Stimulated activated memory B cell treated with anti-CD40 and anti-IgM and Interleukin-4, amounts not matched to agents 10 μg/mL and 1 μg/mL and 100 μg/mL, for 72 hours (primary cell): ENCODE results near the gene MPLKIP.
A peak's percentile ranks its signal among the peaks of the same experiment; 100 is the strongest.
"Not testable (repeated sequence)": the region's sequence is repeated elsewhere in the genome, so short reads cannot be mapped to it uniquely, and the experiment has no call there.

Source experiments
- ATAC-seq: fragments of 150-1000 bp; cut with Tn5 transposase; 2 replicates; pipeline ENCODE4 v1.10.0; 2021
- H3K27ac Mint-ChIP-seq: one replicate; pipeline ENCODE4 v1.8.0; 2022; ENCODE audit warnings: mild to moderate bottlenecking, mixed read lengths
- H3K27me3 Mint-ChIP-seq: one replicate; pipeline ENCODE4 v1.8.0; 2022; ENCODE audit warnings: mixed read lengths
- H3K36me3 Mint-ChIP-seq: one replicate; pipeline ENCODE4 v1.8.0; 2022; ENCODE audit warnings: mixed read lengths
- H3K4me1 Mint-ChIP-seq: one replicate; pipeline ENCODE4 v1.8.0; 2022; ENCODE audit warnings: mixed read lengths
- H3K4me3 Mint-ChIP-seq: one replicate; pipeline ENCODE4 v1.8.0; 2022; ENCODE audit warnings: mild to moderate bottlenecking, moderate library complexity, mixed read lengths
- H3K9me3 Mint-ChIP-seq: one replicate; pipeline ENCODE4 v1.8.0; 2022; ENCODE audit warnings: mixed read lengths

Gene MPLKIP

DNA sequence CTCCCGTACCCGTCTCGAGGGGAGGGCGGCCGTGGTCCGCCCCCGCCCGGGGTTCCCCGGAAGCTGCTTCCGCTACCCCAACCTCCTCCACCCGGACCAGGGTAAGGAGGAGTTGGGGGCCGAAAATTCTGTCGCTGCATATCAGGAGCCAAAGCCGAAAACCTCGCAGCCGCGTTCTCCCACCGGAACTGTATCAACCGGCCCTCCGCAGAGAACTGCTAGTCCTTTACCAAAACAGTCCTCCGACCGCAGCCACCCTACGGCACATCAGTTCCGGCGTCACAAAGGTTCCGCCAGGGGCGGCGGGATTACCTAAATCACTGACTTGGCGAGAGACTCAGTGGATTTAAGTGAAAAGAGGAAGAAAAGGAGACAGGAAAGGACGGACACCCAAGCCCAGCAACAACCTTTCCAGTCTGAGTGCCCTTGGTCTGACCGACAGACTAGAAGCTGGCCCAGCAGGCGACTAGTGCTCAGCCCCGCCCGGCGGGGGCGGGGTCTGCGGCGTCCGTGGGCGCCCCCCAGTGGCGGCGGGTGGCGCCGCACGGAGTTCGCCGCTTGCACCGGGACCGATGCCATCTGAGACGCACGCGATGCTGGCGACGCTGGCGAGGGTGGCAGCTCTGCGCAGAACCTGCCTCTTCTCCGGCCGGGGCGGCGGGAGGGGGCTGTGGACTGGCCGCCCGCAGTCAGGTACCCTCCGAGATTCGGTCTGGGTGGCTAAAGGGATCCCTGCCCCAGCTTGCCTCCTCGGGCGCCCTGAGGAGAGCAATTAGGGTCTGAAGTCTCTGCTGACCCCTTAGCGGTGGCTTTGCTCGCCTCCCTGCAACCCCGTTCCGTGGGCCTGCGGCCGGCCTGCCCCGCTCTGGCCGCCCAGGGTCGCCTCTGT, at the start of gene MPLKIP, which contains the start of gene SUGCT:
TSS of gene MPLKIP (minus strand) at position 195 of the 889 bp plus-strand sequence. CDS start at position 140, 55 bp downstream.
TSS of gene SUGCT (plus strand) at position 578 of the 889 bp plus-strand sequence.
- Mint-ChIP-seq H3K4me1 (peaks cover 31% of the 10 kb centered on the region), H3K27me3 (no peaks in the 10 kb centered on the region), H3K4me3 (peak within 1 kb of the TSS; percentile 95), H3K27ac (peak within 1 kb of the TSS; percentile 94), H3K9me3 (no peaks in the 10 kb centered on the region), H3K36me3 (no peaks in the 10 kb centered on the region)
- peak; percentile 96 for ATAC-seq

DNA sequence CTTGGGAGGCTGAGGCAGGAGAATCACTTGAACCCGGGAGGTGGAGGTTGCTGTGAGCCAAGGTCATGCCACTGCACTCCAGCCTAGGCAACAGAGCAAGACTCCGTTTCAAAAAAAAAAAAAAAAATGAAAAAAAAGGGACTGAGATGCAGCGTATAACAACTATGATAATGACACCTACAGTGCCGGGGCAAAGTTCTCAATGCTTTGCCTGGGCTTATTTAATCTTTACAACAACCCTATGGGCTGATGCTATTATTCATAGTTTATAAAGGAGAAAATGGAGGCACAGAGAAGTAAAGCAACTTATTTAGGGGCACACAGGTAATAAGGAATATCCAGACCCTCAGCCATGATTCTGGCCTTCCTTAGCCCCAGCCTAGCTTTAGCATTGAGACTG, 48.0 kb upstream of the MPLKIP start:
- Mint-ChIP-seq H3K4me3 (no peak overlapping the region), H3K36me3 (no peaks in the 10 kb centered on the region), H3K27me3 (no peaks in the 10 kb centered on the region), H3K27ac (no peak overlapping the region), H3K4me1 (no peaks in the 10 kb centered on the region), H3K9me3 (no peaks in the 10 kb centered on the region)
- ATAC-seq: no peak

DNA sequence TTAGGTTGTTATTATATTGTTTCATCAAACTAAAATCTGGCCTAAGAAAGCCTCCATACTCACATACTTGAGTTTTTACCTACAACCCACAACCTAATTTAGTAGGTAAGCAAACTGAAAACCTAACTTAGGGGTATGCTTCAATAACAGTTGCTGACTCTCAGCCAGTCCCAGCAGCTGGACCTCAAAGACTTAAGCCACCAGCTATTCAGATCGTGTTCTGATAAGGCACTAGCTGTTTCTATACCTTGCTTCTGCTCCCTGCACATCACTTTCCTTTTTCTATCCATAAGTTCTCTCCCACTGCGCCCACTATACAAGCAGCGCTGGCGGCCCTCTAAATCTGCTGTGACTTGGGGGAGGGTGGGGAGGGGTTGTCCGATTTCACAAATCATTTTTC, 42.6 kb upstream of the MPLKIP start:
- Mint-ChIP-seq H3K36me3 (no peaks in the 10 kb centered on the region), H3K4me3 (no peak overlapping the region), H3K27me3 (no peaks in the 10 kb centered on the region), H3K4me1 (no peaks in the 10 kb centered on the region), H3K9me3 (no peaks in the 10 kb centered on the region), H3K27ac (no peak overlapping the region)
- no peak for ATAC-seq

DNA sequence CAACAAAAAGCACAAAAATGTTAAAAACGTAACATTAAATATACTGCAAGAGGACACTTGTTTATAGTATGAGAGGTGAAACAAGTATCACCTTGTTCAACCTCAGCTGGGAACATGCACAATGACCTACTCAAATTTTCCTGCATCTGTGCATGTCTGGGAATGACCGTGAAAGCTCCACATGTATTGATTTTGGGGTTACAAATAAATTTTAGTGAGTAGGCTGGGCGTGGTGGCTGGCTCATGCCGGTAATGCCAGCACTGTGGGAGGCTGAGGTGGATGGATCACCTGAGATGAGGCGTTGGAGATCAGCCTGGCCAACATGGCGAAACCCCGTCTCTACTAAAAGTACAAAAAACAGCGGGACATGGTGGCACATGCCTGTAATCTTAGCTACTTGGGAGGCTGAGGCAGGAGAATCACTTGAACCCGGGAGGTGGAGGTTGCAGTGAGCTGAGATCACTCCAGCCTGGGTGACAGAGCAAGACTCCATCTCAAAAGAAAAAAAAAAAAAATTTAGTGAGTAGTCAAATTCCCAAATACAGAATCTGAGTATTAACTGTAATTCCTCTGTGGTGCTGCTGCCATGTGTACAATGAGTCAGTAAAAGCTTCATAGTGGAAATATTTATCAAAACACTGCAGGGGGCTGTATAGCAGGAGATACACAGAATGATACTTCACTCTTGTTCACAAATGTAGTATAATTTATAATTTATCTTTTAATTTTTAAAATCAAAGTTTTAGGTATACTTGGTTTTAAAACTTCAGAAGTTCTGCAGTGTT, 41.5 kb upstream of the MPLKIP start:
- no peaks in the 10 kb centered on the region for H3K4me1 Mint-ChIP-seq
- no peak overlapping the region for H3K4me3 Mint-ChIP-seq
- no peak overlapping the region for H3K27ac Mint-ChIP-seq
- H3K36me3 Mint-ChIP-seq: no peaks in the 10 kb centered on the region
- no peaks in the 10 kb centered on the region for H3K9me3 Mint-ChIP-seq
- no peaks in the 10 kb centered on the region for H3K27me3 Mint-ChIP-seq
- no peak for ATAC-seq

DNA sequence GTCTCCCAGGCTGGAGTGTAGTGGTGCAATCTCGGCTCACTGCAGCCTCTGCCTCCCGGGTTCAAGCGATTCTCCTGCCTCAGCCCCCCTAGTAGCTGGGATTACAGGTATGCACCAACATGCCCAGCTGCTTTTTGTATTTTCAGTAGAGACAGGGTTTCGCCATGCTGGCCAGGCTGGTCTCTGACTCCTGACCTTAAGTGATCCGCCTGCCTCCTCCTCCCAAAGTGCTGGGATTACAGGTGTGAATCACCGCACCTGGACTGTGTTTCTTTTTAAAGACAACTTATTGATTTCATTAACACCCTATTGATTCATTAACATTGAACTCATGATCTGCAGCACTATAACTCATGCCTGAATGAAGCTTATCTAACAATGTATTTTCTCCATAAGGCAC, 40.8 kb upstream of the MPLKIP start:
- H3K4me1 Mint-ChIP-seq, H3K4me3 Mint-ChIP-seq, H3K27me3 Mint-ChIP-seq, ATAC-seq, H3K27ac Mint-ChIP-seq, H3K36me3 Mint-ChIP-seq, H3K9me3 Mint-ChIP-seq: not testable (repeated sequence)

DNA sequence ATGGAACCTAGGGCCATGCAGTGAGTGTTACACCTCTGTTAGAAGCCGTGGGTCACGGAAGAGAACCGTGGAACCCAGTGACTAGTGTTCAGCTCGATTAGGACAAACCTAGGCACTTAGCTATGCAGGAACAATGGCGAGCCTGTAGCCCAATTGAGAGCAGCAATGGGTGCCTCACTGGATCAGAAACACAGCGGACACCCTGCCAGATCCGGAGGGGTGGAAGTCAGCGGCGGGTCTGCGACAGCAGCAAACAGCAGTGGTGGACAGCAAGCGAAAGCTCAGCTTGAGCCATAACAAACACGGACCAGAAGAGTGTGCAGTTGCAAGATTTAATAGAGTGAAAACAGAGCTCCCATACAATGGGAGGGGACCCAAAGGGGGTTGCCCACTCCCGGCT, 38.7 kb upstream of the MPLKIP start:
- ATAC-seq, H3K36me3 Mint-ChIP-seq, H3K4me1 Mint-ChIP-seq, H3K4me3 Mint-ChIP-seq, H3K27ac Mint-ChIP-seq, H3K9me3 Mint-ChIP-seq, H3K27me3 Mint-ChIP-seq: not testable (repeated sequence)

DNA sequence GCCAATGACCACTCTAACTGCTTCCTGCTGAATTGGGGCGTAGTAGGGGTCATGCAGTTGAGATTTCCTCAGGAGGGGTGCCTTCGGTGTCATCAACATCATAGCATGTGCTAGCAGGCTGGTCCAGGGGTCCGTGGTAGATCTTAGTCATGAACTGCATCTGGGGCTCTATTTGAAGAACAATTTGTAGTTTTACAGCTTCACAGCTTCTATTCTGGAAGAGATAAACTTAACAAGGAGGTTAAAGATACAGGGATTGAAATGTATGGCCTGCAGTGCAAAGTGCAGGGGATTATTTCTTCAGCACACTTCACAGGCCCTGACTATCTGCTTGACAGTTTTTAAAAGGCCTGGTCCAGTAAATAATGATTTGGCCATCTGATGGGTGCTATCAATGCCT, 33.8 kb upstream of the MPLKIP start:
- not testable (repeated sequence) for H3K9me3 Mint-ChIP-seq, H3K27ac Mint-ChIP-seq, H3K36me3 Mint-ChIP-seq, H3K4me3 Mint-ChIP-seq, H3K27me3 Mint-ChIP-seq, ATAC-seq, H3K4me1 Mint-ChIP-seq

DNA sequence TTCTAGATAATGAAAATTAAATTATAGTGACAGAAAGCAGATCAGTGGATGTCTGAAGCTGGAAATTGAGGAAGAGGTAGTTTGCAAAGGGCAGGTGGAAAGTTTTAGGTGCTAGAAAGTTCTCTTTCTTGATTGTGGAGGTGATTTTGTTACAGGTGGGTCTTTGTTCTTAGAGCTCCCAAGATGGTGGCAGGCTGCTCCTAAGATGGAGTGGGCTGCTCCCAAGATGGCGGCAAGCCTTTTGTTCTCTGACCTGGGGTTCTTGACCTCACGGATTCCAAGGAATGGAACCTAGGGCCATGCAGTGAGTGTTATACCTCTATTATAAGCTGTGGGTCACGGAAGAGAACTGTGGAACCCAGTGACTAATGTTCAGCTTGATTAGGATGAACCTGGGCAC, 32.9 kb upstream of the MPLKIP start:
- Mint-ChIP-seq H3K4me3 (no peak overlapping the region), H3K36me3 (no peaks in the 10 kb centered on the region), H3K27me3 (no peaks in the 10 kb centered on the region), H3K9me3 (no peaks in the 10 kb centered on the region), H3K27ac (no peak overlapping the region), H3K4me1 (no peaks in the 10 kb centered on the region)
- no peak for ATAC-seq

DNA sequence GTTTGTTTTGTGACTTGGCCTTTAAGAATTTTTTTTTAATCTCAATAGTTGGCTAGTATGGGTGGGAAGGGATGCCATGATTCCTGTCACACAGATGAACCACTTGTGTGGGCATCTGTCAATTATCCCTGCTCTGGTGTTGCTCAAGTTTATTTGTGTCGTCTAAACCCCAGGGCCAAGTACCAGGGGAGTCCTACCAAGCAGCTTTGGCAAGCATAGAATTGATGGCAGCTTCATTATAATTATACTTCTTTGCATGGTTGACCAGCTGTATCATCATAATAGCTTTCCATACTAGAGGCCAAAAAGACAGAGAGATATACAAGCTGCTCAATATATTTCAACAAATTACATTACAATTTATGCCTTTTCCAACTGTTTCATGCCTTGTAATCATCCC, 30.8 kb upstream of the MPLKIP start:
- ATAC-seq: no peak

DNA sequence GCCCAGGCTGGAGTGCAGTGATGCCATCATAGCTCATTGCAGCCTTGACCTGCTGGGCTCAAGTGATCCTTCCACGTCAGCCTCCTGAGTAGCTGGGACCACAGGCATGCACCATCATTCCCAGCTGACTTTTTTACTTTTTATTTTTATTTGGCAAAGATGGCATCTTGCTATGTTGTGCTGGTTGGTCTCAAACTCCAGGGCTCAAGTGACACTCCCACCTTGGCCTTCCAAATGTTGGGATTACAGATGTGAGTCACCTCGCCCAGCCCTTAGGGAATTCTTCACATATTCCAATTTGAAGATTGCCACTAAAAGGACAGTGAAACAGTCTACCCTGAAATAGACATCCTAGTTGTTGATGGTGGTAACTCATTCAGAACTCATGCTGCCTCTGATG, 28.1 kb upstream of the MPLKIP start:
- H3K4me1 Mint-ChIP-seq: no peaks in the 10 kb centered on the region
- no peak overlapping the region for H3K27ac Mint-ChIP-seq
- H3K36me3 Mint-ChIP-seq: no peaks in the 10 kb centered on the region
- H3K9me3 Mint-ChIP-seq: no peaks in the 10 kb centered on the region
- H3K4me3 Mint-ChIP-seq: no peak overlapping the region
- no peak for ATAC-seq
- no peaks in the 10 kb centered on the region for H3K27me3 Mint-ChIP-seq

More for the DNA sequence above, 30.8 kb upstream of the MPLKIP start:
- Mint-ChIP-seq H3K4me1 (no peaks in the 10 kb centered on the region), H3K27me3 (no peaks in the 10 kb centered on the region), H3K9me3 (no peaks in the 10 kb centered on the region), H3K4me3 (no peak overlapping the region), H3K27ac (no peak overlapping the region), H3K36me3 (no peaks in the 10 kb centered on the region)

DNA sequence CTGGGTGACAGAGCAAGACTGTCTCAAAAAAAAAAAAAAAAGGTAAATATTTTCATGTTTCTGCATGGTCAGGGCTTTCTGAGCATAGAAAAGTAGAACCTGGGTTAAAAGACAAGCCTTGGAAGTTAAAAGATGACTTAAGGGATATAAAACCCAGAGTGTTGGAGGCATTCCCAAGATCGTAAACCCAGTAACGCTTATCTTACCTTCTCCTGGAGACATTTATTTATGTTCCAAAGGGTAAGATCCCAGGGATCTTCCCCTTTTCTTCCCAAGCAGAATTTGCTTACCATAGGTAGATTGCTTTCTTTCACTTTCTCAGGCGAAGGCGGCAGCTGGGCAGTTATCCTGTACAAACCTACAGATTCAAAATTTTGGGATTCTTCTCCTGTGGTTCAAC, 22.6 kb upstream of the MPLKIP start:
- Mint-ChIP-seq H3K9me3 (no peaks in the 10 kb centered on the region), H3K27me3 (no peaks in the 10 kb centered on the region), H3K27ac (no peak overlapping the region), H3K36me3 (no peaks in the 10 kb centered on the region), H3K4me3 (no peak overlapping the region), H3K4me1 (no peaks in the 10 kb centered on the region)
- no peak for ATAC-seq

DNA sequence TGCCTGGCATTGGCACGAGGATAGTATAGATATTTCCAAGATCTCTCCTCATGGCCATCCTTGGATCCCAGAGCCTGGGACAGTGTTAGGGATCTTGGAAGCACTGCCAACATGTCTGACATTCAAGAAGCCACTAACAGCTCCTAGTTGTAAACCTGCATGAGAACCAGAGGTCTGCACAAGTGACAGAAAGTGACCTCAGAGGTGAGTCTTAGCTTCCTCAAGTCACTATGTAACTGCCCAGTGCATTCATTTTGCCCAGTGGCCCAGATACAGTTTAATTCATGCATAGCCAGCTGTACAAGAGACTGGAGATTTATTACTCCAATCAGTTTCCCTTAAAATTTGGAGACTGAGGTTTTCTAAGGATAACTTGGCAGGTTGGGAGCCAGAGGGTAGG, 17.1 kb upstream of the MPLKIP start:
- H3K4me1 Mint-ChIP-seq: no peaks in the 10 kb centered on the region
- no peak overlapping the region for H3K27ac Mint-ChIP-seq
- H3K36me3 Mint-ChIP-seq: peaks cover 6% of the 10 kb centered on the region
- peaks cover 9% of the 10 kb centered on the region for H3K27me3 Mint-ChIP-seq
- no peak for ATAC-seq
- peaks cover 4% of the 10 kb centered on the region for H3K9me3 Mint-ChIP-seq
- no peak overlapping the region for H3K4me3 Mint-ChIP-seq

DNA sequence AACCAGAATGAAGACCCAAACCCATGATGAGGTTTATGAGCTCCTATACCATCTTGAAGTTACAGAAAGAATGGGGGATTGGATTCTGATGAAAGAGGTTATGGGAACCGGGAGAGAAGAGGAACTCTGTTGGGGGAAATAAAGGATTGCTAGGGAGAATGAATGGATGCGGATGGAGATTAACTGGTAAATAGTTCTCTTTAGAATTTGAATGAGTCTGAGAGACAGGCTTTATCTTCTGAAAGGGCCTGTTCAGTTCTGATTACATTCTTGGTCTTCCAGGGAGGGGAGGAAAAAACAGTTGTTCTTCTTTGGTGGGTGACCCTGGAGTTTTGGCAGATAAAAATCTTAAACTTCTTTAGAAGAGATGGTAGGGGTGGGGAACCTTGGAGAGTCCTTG, 14.2 kb upstream of the MPLKIP start:
- ATAC-seq: no peak
- no peaks in the 10 kb centered on the region for H3K4me1 Mint-ChIP-seq

DNA sequence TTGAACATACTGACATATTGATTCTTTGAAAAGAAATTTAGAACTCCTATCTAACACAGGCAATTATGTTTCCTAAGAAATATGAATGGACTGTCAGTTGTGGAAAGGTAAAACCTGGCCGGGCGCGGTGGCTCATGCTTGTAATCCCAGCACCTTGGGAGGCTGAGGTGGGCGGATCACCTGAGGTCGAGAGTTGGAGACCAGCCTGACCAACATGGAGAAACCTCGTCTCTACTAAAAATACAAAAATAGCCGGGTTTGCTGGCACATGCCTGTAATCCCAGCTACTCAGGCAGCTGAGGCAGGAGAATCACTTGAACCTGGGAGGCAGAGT, 13.8 kb upstream of the MPLKIP start:
- not testable (repeated sequence) for H3K27ac Mint-ChIP-seq, H3K36me3 Mint-ChIP-seq, H3K9me3 Mint-ChIP-seq, H3K4me3 Mint-ChIP-seq, ATAC-seq, H3K4me1 Mint-ChIP-seq
- peaks cover 10% of the 10 kb centered on the region for H3K27me3 Mint-ChIP-seq

More for the DNA sequence above, 14.2 kb upstream of the MPLKIP start:
- Mint-ChIP-seq H3K4me3 (no peak overlapping the region), H3K27me3 (peaks cover 10% of the 10 kb centered on the region), H3K9me3 (peaks cover 4% of the 10 kb centered on the region), H3K36me3 (peaks cover 6% of the 10 kb centered on the region), H3K27ac (no peak overlapping the region)

DNA sequence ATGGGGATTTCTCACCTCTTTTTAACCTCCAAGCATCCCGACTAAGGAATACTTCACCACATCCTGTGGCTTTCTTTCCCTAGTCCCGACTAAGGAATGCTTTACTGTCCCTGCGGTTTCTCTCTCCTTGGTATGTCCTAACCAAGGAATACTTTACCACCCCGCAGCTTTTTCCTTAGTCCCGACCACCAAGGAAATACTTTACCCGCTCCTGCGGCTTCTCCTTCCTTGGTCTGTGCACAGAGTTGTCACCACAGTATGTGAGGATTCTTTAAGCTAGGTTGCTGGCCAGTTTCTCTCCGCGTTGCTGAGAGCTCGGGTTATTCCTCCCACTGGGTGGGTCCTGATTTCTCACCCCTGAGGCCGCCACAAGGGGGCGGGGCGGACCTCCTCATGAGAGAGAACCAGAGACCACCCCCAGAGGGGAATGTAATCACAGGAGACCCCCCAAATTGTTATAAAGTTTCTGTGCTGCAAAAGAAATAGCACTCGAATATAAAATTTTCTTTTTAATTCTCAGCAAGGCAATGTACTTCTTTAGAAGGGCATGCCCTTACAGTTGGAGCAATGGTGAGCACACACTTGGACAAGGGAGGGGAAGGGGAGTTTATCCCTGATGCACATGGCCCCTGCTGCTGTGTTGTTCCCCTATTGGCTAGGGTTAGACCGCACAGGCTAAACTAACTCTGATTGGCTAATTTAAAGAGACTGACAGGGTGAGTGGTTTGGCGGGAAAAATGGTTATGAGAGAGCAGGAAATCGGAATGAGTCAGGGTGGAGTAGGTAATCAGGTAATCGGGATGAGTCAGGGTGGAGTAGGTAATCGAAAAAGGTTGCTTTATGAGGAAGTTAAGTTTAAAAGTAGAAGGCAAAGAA, 13.2 kb upstream of the MPLKIP start:
- Mint-ChIP-seq H3K27me3 (peaks cover 10% of the 10 kb centered on the region), H3K27ac (no peak overlapping the region), H3K36me3 (peaks cover 6% of the 10 kb centered on the region), H3K9me3 (peaks cover 4% of the 10 kb centered on the region), H3K4me1 (no peaks in the 10 kb centered on the region), H3K4me3 (no peak overlapping the region)
- ATAC-seq: no peak
